ENCODE data around the gene LRRC7.

LRRC7 gene

DNA sequence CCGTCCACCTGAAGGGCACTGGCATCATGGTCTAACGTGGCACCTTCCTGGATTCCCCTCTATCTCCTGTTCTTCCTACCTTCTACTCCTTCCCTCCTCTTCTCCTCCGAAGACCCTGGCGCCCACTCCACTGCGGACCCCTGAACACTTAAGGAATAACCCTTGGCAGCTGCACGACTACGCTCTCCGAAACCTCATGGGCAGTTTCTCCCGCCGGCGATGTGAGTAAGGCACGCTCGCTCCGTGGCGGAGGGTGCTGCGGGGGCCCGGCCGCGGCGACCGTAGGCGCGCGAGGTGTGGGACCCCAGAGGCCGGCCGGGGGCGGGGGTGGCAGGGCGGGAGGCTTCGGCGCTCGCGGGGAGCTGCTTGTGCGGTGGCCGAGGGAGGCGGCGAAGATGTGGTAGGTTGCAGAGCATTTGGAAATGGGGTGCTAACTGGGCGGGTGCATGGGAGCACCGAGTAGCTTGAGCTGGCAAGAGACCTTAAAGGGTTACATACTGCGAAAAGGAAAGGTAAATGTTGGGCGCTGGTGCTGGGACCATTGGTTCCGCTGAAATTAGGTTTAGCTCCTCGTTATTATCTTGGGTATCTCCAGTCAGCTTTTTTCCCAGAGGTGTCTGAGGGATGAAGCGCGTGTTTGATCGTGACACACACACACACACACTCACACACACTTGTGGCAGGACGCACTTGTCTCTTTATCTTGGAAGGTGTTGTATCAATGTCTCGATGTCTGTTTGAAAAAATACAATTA lies 876 bp downstream of the LRRC7 start:
- peak overlapping the region; percentile 72 for H3K27ac ChIP-seq
- TF ChIP-seq, protein P1, sequence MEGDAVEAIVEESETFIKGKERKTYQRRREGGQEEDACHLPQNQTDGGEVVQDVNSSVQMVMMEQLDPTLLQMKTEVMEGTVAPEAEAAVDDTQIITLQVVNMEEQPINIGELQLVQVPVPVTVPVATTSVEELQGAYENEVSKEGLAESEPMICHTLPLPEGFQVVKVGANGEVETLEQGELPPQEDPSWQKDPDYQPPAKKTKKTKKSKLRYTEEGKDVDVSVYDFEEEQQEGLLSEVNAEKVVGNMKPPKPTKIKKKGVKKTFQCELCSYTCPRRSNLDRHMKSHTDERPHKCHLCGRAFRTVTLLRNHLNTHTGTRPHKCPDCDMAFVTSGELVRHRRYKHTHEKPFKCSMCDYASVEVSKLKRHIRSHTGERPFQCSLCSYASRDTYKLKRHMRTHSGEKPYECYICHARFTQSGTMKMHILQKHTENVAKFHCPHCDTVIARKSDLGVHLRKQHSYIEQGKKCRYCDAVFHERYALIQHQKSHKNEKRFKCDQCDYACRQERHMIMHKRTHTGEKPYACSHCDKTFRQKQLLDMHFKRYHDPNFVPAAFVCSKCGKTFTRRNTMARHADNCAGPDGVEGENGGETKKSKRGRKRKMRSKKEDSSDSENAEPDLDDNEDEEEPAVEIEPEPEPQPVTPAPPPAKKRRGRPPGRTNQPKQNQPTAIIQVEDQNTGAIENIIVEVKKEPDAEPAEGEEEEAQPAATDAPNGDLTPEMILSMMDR (conservative IDR thresholded peaks at IDR 0.05), result no peak

DNA sequence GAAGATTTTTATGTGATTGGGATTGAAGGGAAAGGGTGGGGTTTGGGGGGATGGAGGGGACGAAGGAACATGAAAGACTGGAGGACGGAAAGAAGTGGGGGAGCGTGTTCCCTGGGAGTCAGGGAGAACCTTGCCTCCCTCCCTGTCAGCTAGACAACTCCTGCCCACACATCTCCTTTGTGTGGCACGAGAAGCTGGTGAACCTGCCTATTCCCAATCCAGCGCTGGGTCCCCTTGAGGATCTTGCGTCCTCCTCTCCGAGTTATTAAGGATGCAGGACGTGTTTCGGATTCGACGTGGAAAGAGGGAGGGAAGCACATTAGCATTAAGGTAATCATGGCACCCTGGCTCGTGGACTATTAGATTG lies 1.4 kb downstream of the LRRC7 start:
- TF ChIP-seq, protein P1 (conservative IDR thresholded peaks at IDR 0.05), result no peak
- no peak overlapping the region for H3K27ac ChIP-seq

DNA sequence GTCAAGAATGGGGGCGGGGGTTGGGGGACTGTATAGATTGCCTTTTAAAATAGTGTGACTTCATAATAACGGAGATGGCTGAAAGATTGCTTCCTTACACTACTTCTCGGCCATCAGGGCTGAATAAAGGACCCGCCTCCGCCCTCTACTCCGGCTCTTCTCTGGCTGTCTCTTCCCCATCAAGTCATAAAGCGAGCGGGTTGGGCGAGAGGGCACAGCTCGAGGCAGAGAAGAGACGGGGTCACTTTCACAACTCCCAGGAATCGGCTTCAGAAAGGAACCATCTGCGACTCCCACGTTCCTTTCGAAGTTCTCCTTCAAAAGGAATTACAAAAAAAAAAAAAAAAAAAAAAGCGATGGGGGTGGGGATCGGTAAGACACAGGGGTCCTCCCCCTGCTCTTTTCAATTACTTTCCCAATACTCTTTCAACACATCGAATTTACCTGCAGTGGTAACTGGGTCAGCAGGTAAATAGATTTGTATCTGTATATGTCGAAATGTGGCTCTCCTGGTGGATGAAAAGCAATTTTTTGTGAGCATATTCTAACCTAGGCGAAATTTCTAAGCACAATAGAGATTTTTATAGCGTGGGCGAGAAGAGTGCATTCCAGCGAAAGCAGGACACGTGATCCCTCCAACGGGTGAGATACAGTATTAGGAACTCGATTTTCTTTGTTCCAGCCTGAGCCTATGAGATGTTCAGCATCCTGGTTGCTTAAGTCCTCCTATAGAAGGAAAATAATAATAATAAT lies 2.0 kb downstream of the LRRC7 start:
- H3K27ac ChIP-seq, result no peak overlapping the region
- TF ChIP-seq, protein P1 (conservative IDR thresholded peaks at IDR 0.05), result no peak

DNA sequence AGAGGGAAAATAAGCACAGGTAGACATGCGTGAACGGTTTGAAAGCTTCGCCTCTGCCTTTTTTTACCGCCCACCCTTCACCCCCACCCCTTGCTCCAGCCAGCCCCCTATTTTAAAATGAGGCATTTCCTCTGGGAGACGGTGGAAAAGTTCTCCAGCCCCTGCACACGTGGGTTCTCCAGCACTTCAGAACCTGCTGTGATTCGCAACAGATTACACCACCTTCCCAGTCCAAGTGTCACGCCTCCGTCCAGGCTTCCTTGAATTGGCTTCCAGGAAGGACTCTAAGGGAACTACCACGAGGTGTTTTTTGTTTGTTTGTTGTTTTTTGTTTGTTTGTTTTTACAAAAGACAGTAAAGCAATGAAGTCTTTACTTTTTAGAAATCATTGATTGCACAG lies 2.6 kb downstream of the LRRC7 start:
- TF ChIP-seq, protein P1 (conservative IDR thresholded peaks at IDR 0.05), result no peak
- no peak overlapping the region for H3K27ac ChIP-seq

DNA sequence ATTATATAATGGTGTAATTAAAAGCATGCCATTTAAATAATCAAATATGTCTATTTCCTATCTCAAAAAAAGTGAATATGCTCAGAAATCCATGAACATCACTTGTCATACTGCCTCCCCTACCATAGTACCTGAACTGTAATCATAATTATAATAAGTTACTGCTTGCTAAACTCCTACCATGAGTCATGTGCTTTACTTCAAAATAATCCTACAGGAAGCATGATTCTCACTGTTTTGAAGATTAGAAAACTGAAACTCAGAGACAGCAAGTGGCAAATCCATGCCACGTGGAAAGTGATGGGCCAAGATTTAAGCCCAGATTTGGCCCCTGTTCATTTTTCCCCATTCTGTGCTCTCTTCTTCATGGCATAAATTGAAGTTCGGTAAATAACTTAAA lies 5.2 kb downstream of the LRRC7 start:
- TF ChIP-seq, protein P1 (conservative IDR thresholded peaks at IDR 0.05), result no peak
- H3K27ac ChIP-seq, result no peak overlapping the region

DNA sequence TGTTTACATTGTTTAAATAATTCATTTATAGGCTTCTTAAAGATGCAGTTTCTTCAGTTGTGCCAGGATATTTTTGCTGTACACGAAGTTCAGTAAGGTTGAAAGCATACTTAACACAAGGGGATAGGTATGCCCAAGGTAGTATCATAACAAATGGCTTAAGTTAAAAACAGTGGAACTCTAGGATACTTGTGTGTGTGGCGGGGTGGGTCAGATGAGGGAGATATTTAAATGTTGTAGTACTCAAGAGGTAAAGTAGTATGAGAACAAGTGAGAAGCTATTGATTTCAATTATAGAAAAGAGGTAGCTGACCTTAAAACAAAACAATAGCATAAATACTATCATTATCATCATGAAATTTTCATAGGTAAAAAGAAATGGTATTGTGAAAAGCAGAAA lies 6.2 kb downstream of the LRRC7 start:
- H3K27ac ChIP-seq, result no peak overlapping the region
- TF ChIP-seq, protein P1 (conservative IDR thresholded peaks at IDR 0.05), result no peak

DNA sequence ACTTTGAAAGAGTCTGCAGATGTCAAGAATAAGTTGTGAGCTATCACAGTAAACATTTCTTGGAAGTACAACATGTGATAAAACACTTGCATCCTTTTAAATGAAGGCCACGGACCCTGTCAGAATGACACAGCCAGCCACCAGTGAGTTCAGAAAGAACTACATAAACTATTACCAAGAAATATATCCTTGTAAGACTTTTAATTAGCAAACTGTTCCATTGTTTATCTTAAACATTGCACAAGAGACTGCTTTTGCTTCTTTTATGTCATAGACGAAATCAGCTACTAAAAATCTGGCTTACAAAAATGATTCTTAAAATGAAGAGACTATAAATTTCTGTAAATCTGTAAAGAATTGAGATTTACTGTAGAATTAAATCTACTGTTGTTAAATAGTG lies 17.9 kb downstream of the LRRC7 start:
- H3K27ac ChIP-seq, result no peak overlapping the region
- TF ChIP-seq, protein P1 (conservative IDR thresholded peaks at IDR 0.05), result no peak
